HG02610 (cell line): Measurements from ENCODE around the gene CADM4.
"Not testable (repeated sequence)": the region's sequence is repeated elsewhere in the genome, so short reads cannot be mapped to it uniquely, and the experiment has no call there.

Experiments
- ATAC-seq: cut with Tn5 transposase; IDR thresholded peaks from one replicate; pipeline ENCODE4 v1.9.1; 2021; ENCODE audit warnings: mild to moderate bottlenecking, moderate library complexity; ENCODE audit not compliant: unreplicated experiment

CADM4 gene

GRCh38 chr19:43664018-43664417 is 24.4 kb upstream of the CADM4 start:
- no peak for ATAC-seq

GRCh38 chr19:43662487-43662886 is 22.8 kb upstream of the CADM4 start:
- ATAC-seq: no peak

DNA sequence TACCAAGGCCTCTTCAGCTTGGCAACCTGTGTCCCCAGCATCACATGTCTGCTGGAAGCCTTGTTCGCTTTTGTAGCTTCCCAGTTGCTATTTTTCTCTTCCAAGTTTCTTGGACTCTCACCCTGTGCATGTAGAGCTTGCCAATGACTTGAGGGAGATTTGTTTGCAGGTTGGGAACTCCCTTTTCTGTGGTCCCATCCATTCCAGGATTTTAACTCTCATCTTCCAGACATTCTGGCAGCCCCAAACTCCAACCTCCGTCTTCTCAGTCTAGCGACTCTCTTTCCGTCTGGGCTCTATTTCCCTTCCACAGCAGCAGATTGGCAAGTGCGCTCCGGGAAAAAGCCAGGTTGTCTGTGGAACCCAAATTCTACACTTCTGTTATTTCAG is 21.3 kb upstream of the CADM4 start:
- no peak for ATAC-seq

DNA sequence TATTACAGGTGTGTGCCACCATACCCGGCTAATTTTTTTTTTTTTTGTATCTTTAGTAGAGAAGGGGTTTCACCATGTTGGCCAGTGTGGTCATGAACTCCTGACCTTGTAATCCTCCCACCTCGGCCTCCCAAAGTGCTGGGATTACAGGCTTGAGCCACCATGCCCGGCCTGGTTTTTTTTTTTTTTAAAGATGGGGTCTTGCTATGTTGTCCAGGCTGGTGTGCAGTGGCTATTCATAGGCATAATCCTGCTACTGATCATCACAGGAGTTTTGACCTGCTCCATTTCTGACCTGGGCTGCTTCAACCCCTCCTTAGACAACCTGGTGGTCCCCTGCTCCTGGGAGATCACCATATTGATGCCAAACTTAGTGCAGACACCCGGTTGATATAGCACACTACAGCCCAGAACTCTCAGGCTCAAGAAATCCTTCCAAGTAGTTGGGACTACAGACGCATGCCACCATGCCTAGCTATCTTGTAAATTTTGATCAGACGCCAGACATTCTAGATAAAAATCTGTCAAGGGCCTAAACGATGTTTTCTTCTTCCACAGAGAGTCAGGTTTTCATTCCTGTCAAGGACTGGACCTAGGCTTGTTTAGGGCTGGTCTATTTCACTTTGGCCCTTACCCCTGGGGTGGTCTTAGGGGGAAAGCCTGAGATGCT is 20.8 kb upstream of the CADM4 start:
- no peak for ATAC-seq

DNA sequence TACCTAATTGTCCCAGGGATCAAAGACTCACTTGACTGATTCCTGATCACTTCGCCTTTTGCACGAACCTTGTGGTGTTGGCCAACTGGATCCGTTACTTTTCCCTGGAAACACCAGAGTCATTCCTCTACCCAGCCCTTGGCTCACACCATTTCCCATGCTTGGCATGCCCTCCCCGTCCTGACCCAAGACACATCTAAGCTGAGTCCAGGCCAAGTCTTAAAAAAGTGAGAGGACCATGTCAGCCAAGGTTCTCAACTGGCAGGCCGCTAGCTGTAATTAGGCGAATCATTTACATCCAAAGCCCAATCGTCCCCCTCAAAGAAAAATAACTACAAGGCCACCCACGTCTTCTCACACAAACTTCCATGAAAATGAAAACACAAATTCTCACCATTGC is 18.8 kb upstream of the CADM4 start:
- no peak for ATAC-seq

GRCh38 chr19:43658001-43658400 is 18.4 kb upstream of the CADM4 start:
- no peak for ATAC-seq

- ATAC-seq: no peak
These were observed 16.8 kb upstream of the CADM4 start for GRCh38 chr19:43656436-43656835.

- no peak for ATAC-seq
These were observed 12.9 kb upstream of the CADM4 start for GRCh38 chr19:43652546-43652874.

DNA sequence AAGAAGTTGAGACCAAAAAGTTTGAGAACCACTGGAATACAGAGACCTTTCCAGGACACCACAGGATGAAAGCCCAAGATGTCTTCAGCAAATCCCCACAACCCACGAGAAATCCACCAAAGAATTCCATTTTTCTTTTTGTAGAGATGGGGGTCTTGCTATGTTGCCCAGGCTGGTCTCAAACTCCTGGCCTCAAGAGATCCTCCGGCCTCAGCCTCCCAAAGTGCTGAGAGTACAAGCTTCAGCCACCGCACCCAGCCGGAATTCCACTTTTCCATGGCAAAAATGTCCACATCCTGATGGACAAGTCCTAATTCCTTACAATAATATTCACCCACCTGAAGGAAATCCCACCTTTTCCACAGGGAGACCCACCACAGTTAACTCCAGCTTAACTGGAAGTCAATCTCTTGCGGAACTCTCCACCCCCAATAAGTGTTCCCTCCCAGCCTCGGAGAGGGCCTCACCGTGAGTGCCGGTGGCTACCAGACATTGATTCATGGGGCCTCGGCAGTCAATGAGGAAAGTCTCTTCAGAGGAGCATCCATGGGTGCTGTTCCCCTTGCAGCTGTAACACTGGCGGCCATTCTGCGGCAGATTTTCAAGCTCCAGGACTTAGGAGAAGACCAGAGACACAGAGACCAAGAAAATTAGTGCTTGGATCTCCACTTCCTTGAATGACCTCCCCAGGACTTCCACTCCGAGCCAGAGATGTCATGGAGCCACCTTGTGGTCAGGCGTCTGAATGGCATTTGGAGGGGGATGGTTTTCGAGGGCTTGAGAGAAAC is 12.3 kb upstream of the CADM4 start:
- ATAC-seq: no peak

- not testable (repeated sequence) for ATAC-seq
These were observed 10.6 kb upstream of the CADM4 start for GRCh38 chr19:43650276-43650675.

DNA sequence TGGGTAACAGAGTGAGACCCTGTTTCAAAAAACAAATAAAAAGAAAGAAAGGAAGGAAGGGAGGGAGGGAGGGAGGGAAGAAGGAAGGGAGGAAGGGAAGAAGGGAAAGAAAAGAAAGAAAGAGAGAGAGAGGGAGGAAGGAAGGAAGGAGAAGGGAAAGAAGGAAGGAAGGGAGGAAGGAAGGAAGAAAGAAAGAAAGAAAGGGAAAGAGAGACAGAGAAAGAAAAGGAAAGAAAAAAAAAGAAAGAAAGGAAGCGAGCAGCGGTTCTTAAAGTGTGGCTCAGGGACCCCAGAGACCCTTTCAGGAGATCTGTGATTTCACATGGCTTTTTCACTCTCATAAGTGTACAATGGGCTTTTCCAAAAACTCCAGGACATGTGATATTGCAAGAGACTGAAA is 9.9 kb upstream of the CADM4 start:
- ATAC-seq: no peak

DNA sequence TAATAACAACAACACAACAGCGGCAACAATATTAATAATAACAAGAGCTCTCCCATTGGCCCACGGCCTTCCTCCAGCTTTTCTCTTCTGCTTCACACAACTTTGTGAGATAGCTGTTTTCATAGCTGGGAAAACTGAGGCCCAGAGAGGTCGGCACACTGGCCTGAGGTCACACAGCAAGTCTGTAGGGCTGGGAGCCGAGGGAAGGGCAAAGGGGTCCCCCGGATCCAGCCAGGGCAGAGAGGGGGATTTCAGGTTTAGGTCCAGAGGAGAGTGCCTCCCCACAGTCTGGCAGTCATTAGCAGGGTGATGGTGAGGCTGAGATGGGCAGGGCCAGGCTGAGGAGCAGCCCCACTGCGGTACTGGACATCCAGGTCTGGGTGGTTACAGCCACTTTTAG is 9.0 kb upstream of the CADM4 start:
- ATAC-seq: no peak

- ATAC-seq: no peak
These were observed 4.5 kb upstream of the CADM4 start for GRCh38 chr19:43644181-43644580.

- no peak for ATAC-seq
These were observed 3.7 kb upstream of the CADM4 start for GRCh38 chr19:43643326-43643725.

DNA sequence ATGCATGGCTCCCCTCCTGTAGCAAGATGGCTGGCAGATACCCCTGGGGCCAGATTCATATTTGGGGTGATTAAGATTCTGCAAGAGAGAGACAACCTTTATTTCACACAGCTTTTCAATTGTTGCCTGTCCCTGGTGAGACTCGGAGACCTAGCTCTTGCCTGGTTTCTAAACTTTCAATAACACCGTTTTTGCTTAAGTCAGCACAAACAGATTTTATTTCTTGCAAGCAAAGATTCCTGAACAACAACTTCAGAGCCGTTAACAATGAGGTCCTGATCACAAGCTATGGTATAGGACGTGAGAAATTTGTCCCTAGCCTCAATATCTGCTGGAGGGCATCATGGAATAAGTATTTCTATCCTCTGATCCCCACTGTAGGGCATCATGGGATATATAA is 2.9 kb upstream of the CADM4 start:
- ATAC-seq: no peak

- ATAC-seq: no peak
These were observed 1.7 kb upstream of the CADM4 start for GRCh38 chr19:43641333-43641732.

GRCh38 chr19:43640424-43640757 is 741 bp upstream of the CADM4 start:
- no peak for ATAC-seq

DNA sequence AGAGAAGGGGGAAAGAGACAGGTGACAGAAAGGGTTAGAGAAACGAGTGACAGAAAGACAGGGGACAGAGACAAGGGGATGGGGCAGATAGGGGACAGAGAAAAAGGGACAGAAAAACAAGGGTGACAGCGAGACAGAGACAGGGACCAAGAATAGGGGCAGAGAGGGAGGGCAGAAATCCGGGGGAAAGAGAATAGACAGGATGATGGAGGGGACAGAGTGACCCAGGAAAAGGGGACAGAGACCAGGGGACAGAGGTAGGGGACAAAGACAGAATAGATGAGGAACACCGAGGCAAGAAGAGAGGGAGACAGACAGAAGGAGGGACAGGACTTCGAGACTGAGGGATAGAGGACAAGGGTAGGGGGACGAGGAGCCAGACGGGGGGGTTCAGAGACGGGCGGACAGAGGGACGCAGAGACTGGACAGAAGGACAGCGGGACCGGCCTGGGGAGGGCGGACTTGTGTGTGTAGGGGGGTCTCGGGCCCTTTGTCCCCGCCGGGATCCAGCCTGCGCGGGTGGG is 593 bp downstream of the CADM4 start:
- no peak for ATAC-seq

GRCh38 chr19:43638214-43638994 is 1.2 kb downstream of the CADM4 start:
- ATAC-seq: no peak

DNA sequence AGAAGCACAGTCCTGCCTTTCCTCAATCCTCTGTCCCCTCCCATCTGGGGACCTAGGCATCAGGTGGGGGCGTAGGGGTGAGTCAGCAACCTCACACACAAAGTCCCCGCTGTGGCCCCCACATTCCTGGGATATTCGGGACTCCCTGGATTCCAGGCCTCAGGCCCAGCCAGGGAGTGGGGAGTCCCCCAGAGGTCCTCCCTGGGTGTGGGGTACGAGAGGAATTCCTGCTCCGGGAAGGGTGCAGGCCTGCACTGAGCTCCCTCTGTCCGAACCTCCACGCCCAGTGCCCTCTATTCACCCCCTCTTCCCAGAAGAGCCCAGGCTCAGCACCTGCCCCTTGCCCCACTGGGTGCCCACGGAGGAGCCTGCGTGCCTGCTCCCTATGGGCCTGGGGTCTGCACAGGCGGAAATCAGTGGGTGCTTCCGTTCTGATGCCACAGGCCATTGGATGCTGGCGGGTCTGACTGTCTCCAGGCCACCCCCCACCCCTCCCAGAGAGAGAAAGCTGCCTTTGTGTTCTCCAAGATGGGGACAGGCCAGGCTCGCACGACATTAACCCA is 3.4 kb downstream of the CADM4 start:
- no peak for ATAC-seq

DNA sequence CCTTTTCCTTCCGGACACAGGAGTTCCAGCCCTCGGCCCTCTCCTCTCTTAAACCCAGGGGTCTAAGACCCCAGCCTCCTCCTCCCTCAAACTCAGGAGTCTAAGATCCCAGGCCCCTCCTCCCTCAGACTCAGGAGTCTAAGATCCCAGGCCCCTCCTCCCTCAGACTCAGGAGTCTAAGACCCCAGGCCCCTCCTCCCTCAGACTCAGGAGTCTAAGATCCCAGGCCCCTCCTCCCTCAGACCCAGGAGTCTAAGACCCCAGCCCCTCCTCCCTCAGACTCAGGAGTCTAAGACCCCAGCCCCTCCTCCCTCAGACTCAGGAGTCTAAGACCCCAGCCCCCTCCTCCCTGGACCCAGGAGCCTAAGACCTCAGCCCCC is 4.1 kb downstream of the CADM4 start:
- ATAC-seq: not testable (repeated sequence)
